GM11168 (cell line): ENCODE measurements around the gene R3HDM4.
"Not testable (repeated sequence)": the region's sequence is repeated elsewhere in the genome, so short reads cannot be mapped to it uniquely, and the experiment has no call there.

Source experiments
- in situ Hi-C: fragments of 300-500 bp; cut with MboI; formaldehyde crosslinking; loops from one replicate; pipeline ENCODE4 v1.12.0; 2022; ENCODE audit warnings: low sequenced_read_pairs; ENCODE audit not compliant: unreplicated experiment

Gene R3HDM4

DNA sequence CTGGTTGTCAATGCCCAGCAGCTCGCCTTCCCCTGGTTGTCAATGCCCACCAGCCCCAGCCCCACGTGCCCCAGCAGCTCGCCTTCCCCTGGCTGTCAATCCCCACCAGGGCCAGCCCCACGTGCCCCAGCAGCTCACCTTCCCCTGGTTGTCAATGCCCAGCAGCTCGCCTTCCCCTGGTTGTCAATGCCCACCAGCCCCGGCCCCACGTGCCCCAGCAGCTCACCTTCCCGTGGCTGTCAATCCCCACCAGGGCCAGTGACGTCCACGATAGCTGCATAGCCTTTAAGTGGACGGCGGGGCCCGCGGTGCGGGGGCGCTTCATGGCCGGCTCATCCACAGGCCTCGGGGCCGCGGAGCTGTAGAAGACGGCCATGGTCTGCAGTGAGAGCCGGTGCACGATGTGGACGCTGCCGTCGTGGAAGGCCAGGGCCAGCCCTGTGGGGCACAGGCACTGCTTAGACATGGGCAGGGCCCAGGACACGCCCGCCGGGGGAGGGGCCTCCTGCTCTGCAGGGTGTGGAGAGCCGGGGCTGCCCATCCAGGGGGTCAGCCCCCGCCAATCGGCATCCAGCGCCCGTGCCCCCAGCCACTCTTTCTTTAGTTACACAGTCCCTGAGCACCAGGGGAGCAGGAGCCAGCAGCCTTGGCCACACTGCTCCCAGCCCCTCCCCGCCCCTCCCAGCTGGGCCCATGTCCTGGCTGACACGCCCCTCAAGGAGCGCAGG lies 33.1 kb downstream of the R3HDM4 start:
- in situ Hi-C loops = no loop called here

DNA sequence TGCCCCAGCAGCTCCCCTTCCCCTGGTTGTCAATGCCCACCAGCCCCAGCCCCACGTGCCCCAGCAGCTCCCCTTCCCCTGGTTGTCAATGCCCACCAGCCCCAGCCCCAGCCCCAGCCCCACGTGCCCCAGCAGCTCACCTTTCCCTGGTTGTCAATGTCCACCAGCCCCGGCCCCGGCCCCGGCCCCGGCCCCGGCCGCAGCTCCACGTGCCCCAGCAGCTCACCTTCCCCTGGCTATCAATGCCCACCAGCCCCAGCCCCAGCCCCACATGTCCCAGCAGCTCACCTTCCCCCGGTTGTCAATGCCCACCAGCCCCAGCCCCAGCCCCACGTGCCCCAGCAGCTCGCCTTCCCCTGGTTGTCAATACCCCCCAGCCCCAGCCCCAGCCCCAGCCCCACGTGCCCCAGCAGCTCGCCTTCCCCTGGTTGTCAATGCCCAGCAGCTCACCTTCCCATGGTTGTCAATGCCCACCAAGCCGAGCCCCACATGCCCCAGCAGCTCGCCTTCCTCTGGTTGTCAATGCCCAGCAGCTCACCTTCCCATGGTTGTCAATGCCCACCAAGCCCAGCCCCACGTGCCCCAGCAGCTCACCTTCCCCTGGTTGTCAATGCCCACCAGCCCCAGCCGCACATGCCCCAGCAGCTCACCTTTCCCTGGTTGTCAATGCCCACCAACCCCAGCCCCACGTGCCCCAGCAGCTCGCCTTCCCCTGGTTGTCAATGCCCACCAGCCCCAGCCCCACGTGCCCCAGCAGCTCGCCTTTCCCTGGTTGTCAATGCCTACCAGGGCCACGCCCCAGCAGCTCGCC lies 34.1 kb downstream of the R3HDM4 start:
- in situ Hi-C loops = not testable (repeated sequence)

DNA sequence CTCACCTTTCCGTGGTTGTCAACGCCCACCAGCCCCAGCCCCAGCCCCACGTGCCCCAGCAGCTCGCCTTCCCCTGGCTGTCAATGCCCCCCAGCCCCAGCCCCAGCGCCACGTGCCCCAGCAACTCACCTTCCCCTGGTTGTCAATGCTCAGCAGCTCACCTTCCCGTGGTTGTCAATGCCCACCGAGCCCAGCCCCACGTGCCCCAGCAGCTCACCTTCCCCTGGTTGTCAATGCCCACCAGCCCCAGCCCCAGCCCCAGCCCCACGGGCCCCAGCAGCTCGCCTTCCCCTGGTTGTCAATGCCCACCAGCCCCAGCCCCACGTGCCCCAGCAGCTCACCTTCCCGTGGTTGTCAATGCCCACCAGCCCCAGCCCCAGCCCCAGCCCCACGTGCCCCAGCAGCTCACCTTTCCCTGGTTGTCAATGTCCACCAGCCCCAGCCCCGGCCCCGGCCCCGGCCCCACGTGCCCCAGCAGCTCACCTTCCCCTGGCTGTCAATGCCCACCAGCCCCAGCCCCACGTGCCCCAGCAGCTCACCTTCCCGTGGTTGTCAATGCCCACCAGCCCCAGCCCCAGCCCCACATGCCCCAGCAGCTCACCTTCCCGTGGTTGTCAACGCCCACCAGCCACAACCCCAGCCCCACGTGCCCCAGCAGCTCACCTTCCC lies 34.9 kb downstream of the R3HDM4 start:
- in situ Hi-C loops = not testable (repeated sequence)

DNA sequence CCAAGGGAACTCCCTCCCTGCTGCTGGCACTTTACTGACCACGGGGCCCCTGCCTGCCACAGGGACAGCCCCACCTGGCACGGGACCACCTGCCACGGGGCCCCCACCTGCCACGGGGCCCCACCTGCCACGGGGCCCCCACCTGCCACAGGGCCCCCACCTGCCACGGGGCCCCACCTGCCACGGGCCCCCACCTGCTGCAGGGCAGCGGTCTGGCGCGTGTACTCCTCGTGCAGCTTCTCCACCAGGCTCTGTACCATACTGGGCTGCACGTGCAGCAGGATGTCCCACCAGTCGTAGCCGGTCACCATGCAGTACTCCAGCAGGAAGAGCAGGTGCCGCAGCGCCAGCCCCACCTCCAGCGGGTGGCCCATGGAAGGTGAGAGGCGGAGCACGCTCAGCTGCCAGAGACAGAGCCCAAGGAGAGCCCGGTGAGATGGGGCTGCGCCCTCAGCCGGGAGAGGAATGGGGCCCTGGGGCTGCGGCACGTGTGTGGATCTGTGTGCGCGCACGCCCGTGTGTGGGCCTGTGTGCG lies 36.2 kb downstream of the R3HDM4 start:
- in situ Hi-C loops = no loop called here

DNA sequence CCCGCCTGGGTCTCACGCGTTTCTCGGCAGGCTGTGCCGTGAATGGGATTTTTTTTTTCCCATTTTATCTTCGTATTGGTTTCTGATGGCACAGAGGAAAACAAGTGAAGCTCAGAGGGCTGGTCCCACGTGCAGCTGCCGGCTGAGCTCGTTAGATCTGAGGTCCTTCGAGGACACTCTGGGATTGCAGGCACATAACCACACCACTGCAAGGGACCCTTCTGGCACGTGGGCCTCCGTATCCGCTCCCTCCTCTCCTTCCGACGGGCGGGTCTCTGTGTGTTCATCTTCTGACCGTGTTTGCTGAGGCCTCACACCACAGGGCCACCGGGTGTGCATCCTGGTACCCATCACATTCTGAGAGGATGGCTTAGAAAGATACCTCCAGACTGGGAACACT lies 36.9 kb downstream of the R3HDM4 start:
- in situ Hi-C loops = no loop called here

DNA sequence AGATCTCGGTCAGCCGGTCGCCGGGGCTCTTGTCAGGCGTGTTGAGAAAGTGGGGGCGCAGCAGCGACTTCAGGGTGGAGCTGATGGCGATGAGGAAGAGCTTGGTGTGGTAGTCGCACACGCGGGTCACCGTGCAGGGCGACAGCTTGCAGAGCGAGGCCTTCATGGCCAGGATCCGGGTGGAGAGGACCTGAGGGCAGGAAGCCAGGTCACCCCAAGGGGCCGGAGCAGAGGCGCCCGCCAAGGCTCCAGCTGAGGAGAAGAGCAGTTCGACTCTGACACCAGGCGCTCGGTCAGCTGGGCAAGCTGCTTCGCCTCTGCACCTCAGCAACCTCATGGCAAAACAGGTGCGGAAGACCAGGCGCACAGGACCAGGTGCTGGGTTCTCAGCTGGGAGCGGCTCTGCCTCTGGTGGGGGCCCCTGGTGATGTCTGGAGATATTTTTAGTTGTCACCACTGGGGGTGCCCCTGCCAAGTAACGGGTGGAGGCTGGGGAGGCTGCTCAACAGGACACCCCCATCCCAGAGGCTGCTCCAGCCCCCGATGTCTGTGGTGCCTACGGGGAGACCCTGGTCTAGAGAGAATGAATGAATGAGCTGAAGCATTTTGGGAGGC lies 37.6 kb downstream of the R3HDM4 start:
- in situ Hi-C loops = no loop called here

DNA sequence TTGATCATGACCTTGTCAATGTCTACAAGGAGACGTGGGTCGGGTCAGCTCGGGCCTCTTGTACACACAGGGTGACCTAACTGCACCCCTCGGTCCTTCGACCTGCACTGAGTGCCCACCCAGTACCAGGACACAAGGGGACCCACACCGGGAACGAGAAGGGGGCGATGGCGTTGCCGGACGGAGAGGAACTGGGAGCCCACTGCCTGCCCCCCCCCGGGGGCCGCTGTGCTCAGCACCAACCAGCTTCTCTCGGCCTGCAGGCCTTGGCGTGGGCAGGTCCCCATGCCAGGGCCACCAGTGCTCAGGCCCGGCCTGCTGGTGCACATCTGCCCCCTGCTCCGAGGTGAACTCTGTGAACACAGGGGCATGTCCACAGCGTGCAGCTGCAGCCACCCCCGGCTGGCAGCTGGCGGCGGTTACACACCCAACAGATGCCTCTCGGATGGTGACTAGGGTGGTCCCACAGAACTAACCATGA lies 39.4 kb downstream of the R3HDM4 start:
- in situ Hi-C loops = no loop called here

DNA sequence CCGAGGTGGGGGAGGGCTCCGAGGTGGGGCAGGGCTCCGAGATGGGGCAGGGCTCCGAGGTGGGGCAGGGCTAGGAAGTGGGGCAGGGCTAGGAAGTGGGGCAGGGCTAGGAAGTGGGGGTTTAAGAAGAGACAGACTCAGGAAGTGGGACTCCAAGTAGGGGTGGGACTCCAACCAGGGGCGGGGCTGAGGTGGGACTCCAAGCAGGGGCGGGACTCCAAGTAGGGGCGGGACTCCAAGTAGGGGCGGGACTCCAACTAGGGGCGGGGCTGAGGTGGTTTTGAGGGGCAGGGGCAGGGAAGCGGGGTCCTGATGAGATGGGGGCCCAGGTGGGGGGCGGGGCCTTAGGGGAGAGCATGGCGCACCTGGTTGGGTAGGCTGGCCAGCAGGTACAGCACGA lies 39.9 kb downstream of the R3HDM4 start:
- in situ Hi-C loops = no loop called here

DNA sequence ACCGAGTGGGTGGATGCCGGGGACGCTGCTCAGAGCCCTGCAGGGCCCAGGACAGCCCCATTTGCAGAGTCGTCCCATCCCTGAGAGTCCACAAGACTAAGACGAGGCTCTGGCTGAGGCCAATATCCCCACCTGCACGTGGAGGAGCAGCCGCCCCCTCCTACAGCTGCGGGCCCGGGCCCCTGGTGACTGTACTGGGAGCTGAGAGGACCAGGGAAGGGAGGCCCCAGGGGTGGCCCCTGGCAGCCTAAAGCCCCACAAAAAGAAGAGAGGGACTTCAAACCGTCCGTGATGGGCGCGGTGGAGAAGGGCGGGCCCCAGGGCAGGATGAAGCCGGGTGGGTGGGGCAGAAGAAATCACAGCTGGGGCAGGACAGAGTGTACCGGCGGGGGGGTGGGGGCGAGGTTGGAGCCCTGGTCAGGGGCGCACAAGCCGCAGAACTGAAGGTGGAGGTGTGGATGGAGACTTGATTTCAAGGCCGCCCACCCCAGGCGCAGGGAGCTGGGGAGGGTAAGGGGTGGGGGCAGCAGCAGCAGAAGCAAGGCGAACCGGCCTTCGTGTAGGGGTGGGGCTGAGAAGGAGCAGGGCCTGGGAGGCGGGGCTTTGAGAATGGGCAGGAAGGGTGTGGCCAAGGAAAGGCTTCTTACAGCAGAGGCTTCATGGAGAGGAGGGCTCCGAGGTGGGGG lies 40.6 kb downstream of the R3HDM4 start:
- in situ Hi-C loops = no loop called here

DNA sequence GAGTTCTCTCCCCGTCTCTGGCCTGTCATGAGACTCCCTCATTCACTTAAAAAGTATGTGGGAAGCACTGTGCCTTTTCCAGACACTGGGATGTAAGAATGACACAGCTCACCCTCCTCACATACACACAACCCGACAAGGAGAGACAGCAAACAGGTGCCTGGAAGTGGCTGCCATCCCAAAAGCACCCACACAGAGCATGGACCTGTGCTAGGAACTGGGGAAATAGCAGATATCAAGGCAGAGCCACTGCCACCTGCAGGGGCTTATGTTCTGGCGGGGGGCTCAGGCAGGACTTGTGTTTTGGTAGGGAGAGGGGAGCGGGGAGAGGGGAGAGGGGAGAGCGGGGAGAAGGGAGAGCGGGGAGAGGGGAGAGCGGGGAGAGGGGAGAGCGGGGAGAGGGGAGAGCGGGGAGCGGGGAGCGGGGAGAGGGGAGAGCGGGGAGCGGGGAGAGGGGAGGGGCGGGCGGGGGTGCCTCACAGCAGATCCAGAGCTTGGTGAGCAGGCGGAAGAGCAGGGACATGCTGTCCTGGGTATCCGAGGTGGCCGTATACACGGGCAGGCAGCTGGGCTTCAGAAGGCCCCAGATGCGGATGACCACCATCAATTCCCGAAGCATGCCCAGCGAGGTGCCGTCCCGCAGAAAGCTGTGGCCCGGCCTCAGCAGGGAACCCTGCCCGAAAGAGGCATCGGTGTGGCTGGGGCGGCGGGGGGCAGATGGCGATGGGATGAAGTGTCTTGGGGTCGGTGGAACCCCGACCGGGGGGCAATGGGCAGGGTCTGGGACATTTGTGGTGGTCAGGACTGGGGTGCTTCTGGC lies 41.4 kb downstream of the R3HDM4 start:
- in situ Hi-C loops = no loop called here

DNA sequence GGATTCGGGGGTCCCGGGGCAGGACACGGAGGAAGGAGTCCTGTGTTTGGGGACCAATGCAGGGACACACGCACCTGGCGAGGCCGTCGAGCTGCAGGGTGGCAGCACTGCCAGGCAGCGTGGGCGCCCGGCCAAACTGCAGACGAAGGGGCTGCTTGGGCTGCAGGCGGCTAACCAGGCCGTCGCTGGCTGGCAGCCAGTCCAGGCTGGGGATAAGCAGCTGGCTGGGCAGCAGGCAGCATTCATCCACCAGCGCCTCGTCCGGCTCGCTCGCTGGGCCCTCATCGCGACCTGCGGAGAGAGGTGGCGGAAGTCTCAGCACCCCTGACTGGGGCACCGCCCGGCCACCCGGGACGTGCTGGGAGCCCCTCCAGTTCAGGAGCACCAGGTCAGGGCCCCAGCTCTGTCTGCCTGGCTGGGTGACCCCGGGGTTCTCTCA lies 42.0 kb downstream of the R3HDM4 start:
- in situ Hi-C loops = no loop called here

DNA sequence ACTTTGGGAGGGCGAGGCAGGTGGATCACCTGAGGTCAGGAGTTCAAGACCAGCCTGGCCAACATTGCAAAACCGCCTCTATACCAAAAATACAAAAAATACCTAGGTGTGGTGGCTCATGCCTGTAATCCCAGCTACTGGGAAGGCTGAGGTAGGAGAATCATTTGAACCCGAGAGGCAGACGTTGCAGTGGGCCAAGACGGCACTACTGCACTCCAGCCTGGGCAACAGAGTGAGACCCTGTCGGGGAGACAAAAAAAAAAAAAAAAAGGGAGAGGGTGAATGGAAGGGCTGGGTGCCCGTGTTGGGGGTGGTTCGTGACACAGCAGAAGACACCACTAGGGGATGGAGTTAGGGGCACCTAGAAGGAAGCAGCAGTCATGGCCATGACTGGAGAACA lies 42.7 kb downstream of the R3HDM4 start:
- in situ Hi-C loops = no loop called here

DNA sequence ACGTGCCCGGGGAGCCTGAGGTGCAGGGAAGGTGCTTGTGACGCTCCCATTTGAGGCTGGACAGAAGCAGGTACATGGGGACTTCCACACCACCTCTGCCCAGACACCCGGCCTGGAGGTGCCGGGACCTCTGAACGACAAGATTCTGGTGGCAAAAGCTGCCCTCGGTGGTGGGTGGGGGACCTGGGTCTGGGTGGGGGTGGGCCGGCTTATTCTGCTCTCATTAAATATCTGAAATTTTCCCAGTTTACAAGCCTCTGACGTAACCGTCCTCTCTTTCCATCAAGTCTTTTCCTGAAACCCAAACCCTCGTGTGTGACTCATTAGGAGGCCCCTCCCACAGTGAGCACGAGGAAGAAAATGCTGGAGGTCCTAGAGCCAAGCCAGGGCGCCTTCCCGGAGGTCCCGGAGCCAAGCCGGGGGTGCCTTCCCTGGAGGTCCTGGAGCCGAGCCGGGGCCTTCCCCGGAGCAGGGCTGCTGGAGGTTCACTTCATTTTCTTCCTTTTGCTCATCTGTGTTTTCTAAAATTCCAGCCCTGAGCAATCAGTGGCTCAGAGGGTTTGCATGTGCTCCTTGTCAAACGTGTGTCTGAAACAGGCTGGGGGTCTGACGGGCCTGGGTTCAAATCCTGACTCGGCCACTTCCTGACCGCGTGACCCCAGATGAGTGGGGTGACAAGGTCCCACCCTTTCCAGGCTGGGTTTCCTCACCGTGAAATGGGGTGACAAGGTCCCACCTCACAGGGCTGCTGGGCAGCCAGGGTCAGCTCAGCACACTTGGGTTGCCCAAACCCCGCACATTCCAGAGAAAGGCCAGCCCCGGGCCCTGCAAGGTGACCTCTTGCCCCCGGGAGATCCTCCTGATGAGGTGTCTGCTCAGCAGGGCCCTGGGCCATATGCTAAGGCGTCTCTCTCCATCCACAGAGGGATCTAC lies 43.5 kb downstream of the R3HDM4 start:
- in situ Hi-C loops = loop anchor here (10.0 kb wide), 1 partner anchor 115 kb away; the partner anchor contains the start of gene WDR18

DNA sequence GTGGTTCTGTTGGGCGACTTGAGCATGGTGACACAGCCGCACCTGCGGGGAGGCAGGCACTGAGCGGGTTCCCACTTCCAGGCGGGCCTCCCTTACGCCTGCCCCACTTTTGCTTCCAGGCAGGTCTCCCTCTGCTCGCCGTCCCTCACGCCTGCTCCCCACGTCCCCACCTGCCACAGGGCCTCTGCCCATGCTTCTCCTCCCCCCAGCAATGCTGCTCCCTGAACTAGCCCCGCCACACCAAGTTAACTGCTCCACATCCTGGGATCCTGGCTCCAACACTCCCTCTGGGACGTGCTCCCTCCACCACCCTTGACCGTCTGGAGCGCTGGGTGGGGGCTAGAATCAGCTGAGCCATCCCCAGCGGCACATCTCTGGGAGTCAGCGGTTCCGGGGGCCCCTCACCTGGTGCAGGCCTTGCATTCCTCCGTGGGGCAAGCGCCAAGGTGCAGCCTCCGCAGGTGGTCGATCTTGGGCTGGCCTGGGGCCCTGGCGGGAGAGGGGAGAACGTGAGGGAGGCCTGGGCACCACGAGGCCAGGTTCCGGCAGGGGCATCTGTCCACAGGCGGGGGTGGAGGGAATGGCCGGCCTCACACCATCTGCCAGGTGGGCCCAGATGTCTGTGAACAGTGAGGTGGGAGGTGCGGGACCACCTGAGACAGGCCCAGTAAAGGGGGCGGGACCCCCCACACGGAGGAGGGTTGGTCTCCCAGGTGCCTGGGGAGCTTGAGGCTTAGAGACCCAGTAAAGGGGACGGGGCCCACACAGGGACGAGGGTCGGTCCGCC lies 44.4 kb downstream of the R3HDM4 start:
- in situ Hi-C loops = loop anchor here (10.0 kb wide), 1 partner anchor 116 kb away; the partner anchor contains the start of gene WDR18

DNA sequence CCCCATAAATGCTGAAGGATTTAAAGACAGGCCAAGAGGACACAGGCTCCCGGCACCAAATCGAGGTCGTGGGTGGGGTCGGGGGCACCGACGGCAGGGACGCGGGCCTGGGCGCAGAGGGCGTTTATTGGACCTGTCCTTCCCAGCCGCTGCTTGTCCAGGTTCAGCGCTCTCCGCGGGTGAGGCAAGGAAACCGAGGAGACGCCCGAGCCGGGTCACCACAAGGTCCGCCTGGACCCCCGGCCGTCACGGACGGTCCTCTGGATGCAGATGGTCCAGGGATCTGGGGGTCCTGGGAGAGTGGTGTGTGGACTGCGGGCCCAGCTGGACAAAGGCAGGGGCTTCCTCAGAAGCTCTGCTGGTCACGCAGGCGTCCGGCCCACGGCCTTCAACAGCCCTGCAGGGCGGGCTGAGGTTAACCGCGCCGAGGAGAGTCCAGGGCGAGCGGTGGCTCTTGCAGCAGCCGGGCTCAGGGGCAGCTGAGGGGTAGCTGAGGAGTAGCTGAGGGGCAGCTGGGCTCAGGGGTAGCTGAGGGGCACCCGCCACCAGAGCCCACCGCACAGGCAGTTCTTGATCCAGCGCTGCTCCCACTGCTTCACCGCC lies 45.1 kb downstream of the R3HDM4 start:
- in situ Hi-C loops = loop anchor here (10.0 kb wide), 1 partner anchor 117 kb away; the partner anchor contains the start of gene WDR18

DNA sequence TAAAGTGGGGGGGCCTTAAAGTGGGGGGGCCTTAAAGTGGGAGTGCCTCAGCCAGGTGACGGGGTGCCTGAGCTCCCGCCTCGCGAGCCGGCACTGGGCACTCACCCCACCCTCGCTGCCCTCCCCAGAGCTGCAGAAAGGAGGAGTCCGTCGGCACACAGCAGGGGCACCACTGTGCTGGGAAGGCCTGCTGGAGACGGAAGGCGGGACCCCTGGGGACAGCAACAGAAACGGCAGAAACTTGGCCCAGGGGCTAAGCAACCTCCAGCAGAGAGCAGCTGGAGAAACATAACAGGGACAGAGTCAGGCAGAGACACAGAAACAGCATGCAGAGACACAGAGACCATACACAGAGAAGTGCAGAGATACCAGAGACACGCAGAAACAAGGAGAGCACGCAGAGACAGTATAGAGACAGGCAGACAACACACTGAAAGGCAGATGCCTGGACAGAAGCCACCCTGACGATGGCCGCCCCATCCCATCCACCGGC lies 45.7 kb downstream of the R3HDM4 start:
- in situ Hi-C loops = loop anchor here (10.0 kb wide), 1 partner anchor 117 kb away; the partner anchor contains the start of gene WDR18
